D721Med (cell line): ENCODE data around the gene TBL1X.

ENCODE experiments used
- DNase-seq: peaks from one replicate; pipeline ENCODE4 v3.0.0; 2011; ENCODE audit warnings: low spot score; ENCODE audit not compliant: insufficient read length
- FAIRE-seq: peaks from 2 replicates; lab custom pipeline; 2011; peaks lifted over from hg19 to GRCh38; lab: Jason Lieb, UNC
- CTCF ChIP-seq: IDR thresholded peaks from 2 replicates; pipeline ENCODE4 v1.5.1; 2012; ENCODE audit warnings: mild to moderate bottlenecking, control low read depth; ENCODE audit not compliant: insufficient read depth; ENCODE audit errors: missing control alignments

Gene TBL1X

GRCh38 chrX:9495496-9495895 is 30.6 kb downstream of the TBL1X start:
- no peak for FAIRE-seq
- DNase-seq = no peak
- TF ChIP-seq CTCF = no peak

DNA sequence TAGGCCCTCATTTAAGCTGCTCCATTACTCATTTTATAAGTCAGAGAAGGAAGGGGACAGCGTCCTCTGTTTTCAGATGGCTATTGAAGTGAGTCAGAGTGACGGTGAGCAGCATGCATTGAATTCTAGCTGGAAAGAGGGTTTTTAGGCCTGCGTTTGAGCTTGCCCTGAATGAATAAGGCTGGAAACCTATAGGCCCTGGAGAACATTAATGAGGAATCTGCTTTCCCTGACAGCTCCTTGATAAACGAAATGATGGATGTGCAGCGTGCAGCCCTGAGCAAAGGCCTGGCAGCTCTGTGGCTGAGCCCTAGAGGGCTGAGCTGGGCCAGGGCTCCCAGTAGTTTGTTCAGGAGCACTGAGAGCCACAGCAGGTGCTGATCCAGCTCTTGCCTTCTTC is 33.4 kb downstream of the TBL1X start:
- FAIRE-seq (no peak), DNase-seq (no peak)
- no peak for TF ChIP-seq CTCF

DNA sequence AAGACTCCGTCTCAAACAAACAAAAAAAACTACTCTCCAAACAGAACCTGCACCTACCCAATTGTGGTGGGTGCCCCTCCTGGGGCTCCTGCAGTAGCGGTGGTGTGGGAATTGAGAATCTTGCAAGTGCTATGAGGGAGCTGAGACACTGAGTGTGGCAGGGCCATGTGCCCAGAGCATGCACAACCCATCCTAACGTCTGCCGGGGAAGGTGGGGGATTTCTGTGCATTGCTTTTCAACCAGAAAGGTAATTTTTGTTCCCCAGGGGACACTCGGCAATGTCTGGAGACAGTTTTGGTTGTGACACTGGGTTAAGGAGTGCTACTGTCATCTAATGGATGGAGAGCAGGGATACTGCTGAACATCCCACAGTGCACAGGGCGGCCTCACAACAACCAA is 35.7 kb downstream of the TBL1X start:
- TF ChIP-seq CTCF = no peak
- DNase-seq (no peak), FAIRE-seq (no peak)

DNA sequence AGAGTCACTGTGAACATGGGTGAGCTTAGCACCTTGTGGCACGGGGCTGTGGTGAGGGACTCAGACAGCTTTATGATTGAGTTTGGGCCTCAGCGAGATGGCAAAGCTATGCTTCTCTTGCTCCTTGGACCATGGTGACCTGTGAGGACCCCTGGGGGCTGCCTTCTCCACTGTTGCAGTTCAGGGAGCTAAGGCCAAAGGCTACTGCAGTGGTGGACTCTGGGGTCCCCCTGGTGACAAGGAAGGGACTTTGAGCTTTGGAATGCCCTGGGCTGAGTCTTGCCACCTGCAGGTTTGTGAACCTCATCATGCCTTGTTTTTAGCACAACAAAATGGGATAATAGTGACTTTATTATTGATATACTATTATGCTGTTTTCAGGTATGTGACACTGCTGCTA is 36.5 kb downstream of the TBL1X start:
- DNase-seq = no peak
- TF ChIP-seq CTCF = no peak
- FAIRE-seq = no peak

GRCh38 chrX:9503261-9503660 is 38.4 kb downstream of the TBL1X start:
- DNase-seq (no peak), FAIRE-seq (no peak)
- no peak for TF ChIP-seq CTCF

DNA sequence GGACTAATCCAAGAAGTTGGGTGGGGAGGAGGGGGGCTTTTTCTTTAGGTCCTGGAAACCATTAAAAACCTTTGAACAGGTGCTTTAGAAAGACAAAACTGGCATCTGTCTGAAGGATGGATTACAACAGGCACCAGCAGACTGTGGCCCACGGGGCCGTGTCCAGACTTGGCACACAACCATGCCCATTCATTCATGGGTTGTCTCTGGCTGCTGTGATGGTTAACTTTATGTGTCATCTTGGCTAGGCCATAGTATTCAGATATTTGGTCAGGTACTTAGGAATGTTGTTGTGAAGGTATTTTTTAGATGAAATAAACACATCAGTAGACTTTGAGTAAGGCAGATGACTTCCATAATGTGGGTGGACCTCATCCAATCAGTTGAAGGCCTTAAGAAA is 45.5 kb downstream of the TBL1X start:
- no peak for DNase-seq
- no peak for FAIRE-seq
- TF ChIP-seq CTCF = no peak

GRCh38 chrX:9510980-9511379 is 46.1 kb downstream of the TBL1X start:
- FAIRE-seq (no peak), DNase-seq (no peak)
- no peak for TF ChIP-seq CTCF
